ENCODE data around the gene SPATA1.

- TF ChIP-seq, protein P1, sequence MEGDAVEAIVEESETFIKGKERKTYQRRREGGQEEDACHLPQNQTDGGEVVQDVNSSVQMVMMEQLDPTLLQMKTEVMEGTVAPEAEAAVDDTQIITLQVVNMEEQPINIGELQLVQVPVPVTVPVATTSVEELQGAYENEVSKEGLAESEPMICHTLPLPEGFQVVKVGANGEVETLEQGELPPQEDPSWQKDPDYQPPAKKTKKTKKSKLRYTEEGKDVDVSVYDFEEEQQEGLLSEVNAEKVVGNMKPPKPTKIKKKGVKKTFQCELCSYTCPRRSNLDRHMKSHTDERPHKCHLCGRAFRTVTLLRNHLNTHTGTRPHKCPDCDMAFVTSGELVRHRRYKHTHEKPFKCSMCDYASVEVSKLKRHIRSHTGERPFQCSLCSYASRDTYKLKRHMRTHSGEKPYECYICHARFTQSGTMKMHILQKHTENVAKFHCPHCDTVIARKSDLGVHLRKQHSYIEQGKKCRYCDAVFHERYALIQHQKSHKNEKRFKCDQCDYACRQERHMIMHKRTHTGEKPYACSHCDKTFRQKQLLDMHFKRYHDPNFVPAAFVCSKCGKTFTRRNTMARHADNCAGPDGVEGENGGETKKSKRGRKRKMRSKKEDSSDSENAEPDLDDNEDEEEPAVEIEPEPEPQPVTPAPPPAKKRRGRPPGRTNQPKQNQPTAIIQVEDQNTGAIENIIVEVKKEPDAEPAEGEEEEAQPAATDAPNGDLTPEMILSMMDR (IDR thresholded peaks at IDR 0.05; ENCODE audit: low read length): no peak
- no peak for TF ChIP-seq EZH2 (optimal IDR thresholded peaks at IDR 0.05; ENCODE audit: low read depth, low read length)
- no peak for TF ChIP-seq EZH2phosphoT487 (IDR thresholded peaks at IDR 0.05; ENCODE audit: low read length)
Observed at GRCh38 chr1:84581648-84582047, 75.5 kb downstream of the SPATA1 start.
